Measurements from ENCODE around the gene P4HA2. TPM values are rescaled to one million over a fixed set of nuclear protein-coding genes. Genes with fewer than 3 reads are reported as not detected.
A peak's percentile ranks its signal among the peaks of the same experiment; 100 is the strongest.

Gene P4HA2
- total and polyA plus RNA-seq, 2 of the 8 experiments (the other 6 are each of a cell fraction or from before 2014, with no cell fraction given): 7.4 to 9.3 TPM

- no peaks in the 10 kb centered on the region for H3K9me3 ChIP-seq (ENCODE audit: insufficient read depth in 2 of 2, low read depth in 1 of 2, low read length in 1 of 2)
- H3K23me2 ChIP-seq (ENCODE audit: low read depth, low read length): no peaks in the 10 kb centered on the region
- H4K91ac ChIP-seq (replicated peaks; ENCODE audit: insufficient read length, low read length): no peak overlapping the region
- H2AFZ ChIP-seq (ENCODE audit: low read length): no peak overlapping the region
- no peak overlapping the region for H2BK12ac ChIP-seq (ENCODE audit: low read depth, low read length)
- no peaks in the 10 kb centered on the region for H3K79me2 ChIP-seq (ENCODE audit: control insufficient read depth in 1 of 2, insufficient read depth in 2 of 2, low read length in 2 of 2)
- no peak overlapping the region for H3K4me3 ChIP-seq (ENCODE audit: extremely low read depth in 1 of 4, insufficient read depth in 2 of 4, low read depth in 3 of 4, low read length in 4 of 4)
- no peak overlapping the region for H2BK120ac ChIP-seq (replicated peaks; ENCODE audit: low read depth, low read length)
- no peak overlapping the region for H3K18ac ChIP-seq (ENCODE audit: extremely low read depth, low read length)
- no peak overlapping the region for H3K27ac ChIP-seq (ENCODE audit: low read depth, low read length)
- FAIRE-seq: no peak
- no peaks in the 10 kb centered on the region; a peak in 1 of 8 replicates for H3K36me3 ChIP-seq (ENCODE audit: control insufficient read depth in 2 of 4, insufficient read depth in 4 of 4, low read length in 3 of 4)
- H3K9ac ChIP-seq (replicated peaks in 1 of 4; ENCODE audit: extremely low read depth in 1 of 4, low read depth in 3 of 4, low read length in 3 of 4): no peak overlapping the region
- no peak overlapping the region for H4K8ac ChIP-seq (ENCODE audit: extremely low read depth, insufficient read depth, low read length)
- WGBS, 2 experiments (ENCODE audit: extremely low coverage in 1 of 2, insufficient coverage in 1 of 2, insufficient read length in 1 of 2, insufficient replicate concordance in 2 of 2, low coverage in 1 of 2, low lambda C conversion rate in 2 of 2, missing lambda C conversion rate in 1 of 2): 87% methylated on average over 5 of the region's 5 CpGs; no CpG with 5 or more reads in 1 of the 2 experiments
- H3K14ac ChIP-seq (ENCODE audit: insufficient read length): no peak overlapping the region
- H2BK15ac ChIP-seq (ENCODE audit: low read length): 0 out of 2 replicates have a peak overlapping the region, but pooled peaks have one; percentile 16
- H3K4me1 ChIP-seq (replicated peaks in 1 of 4; ENCODE audit: control insufficient read depth in 3 of 4, insufficient read depth in 4 of 4, low read length in 3 of 4): peaks cover 0 to 5% (median 2%) of the 10 kb centered on the region in 4 experiments; a peak in 3 of 7 replicates
- no peaks in the 10 kb centered on the region for H3K79me1 ChIP-seq (ENCODE audit: low read depth, low read length)
- no peak overlapping the region for H2BK5ac ChIP-seq (ENCODE audit: low read depth, low read length)
- 0 out of 2 replicates have a peak overlapping the region, but pooled peaks have one; percentile 19 for H2AK5ac ChIP-seq (ENCODE audit: low read depth, low read length)
- no peak overlapping the region for H4K5ac ChIP-seq (ENCODE audit: insufficient read length, low read depth, low read length)
- H3K4me2 ChIP-seq (ENCODE audit: insufficient read depth in 1 of 2, low read depth in 2 of 2, low read length in 2 of 2): no peak overlapping the region
- no peaks in the 10 kb centered on the region for H3K27me3 ChIP-seq (replicated peaks in 1 of 4; ENCODE audit: control insufficient read depth in 3 of 4, extremely low read depth in 1 of 4, insufficient read depth in 3 of 4, low read length in 3 of 4)
- DNase-seq (ENCODE audit: low read depth in 1 of 2, low spot score in 2 of 2): no peak
- POLR2A ChIA-PET (ENCODE audit: partially characterized antibody): no interaction called here
- H3K23ac ChIP-seq (ENCODE audit: insufficient read length): no peak overlapping the region
- no peak overlapping the region for H3K4ac ChIP-seq (replicated peaks; ENCODE audit: insufficient read length, low read depth, low read length)
- no peaks in the 10 kb centered on the region for H4K20me1 ChIP-seq (replicated peaks in 1 of 2; ENCODE audit: control insufficient read depth in 1 of 2, insufficient read depth in 2 of 2, low read length in 2 of 2)
- H2BK20ac ChIP-seq (ENCODE audit: low read length): no peak overlapping the region
- CTCF ChIA-PET (ENCODE audit: partially characterized antibody): interaction anchor here (0.9 to 7.4 kb wide), 8 partner anchors 8 to 206 kb away, joined by 3 to 46 read pairs (median 4); no protein-coding TSS in a partner anchor
- no peak overlapping the region for H3K56ac ChIP-seq (replicated peaks; ENCODE audit: insufficient read length, low read depth, low read length)
- TF ChIP-seq MAFK (IDR thresholded peaks at IDR 0.05; ENCODE audit: low read depth, low read length) (no peak), HDAC6 (IDR thresholded peaks at IDR 0.05; ENCODE audit: low read depth, low read length) (no peak), EGR1 (IDR thresholded peaks at IDR 0.05; ENCODE audit: borderline replicate concordance, low read depth, low read length) (no peak), SIRT6 (IDR thresholded peaks at IDR 0.05; ENCODE audit: low read length) (no peak), POU5F1 (IDR thresholded peaks at IDR 0.05; ENCODE audit: low read depth, low read length) (no peak), SAP30 (IDR thresholded peaks at IDR 0.05; ENCODE audit: insufficient read depth, insufficient replicate concordance, low read length) (no peak), CBX5 (IDR thresholded peaks at IDR 0.05; ENCODE audit: low read depth, low read length) (no peak), TCF12 (IDR thresholded peaks at IDR 0.05; ENCODE audit: low read depth, low read length) (no peak), TAF1 (IDR thresholded peaks at IDR 0.05; ENCODE audit: low read depth, low read length) (no peak), EP300 (IDR thresholded peaks at IDR 0.05; ENCODE audit: borderline replicate concordance in 1 of 2, low read depth in 2 of 2, low read length in 2 of 2) (no peak), SIN3A (conservative IDR thresholded peaks at IDR 0.05 in 1 of 2, IDR thresholded peaks at IDR 0.05 in 1 of 2; ENCODE audit: low read depth in 1 of 2, low read length in 2 of 2) (no peak)
- TF ChIP-seq, protein P1, sequence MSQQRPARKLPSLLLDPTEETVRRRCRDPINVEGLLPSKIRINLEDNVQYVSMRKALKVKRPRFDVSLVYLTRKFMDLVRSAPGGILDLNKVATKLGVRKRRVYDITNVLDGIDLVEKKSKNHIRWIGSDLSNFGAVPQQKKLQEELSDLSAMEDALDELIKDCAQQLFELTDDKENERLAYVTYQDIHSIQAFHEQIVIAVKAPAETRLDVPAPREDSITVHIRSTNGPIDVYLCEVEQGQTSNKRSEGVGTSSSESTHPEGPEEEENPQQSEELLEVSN (IDR thresholded peaks at IDR 0.05): no peak
Measured at GRCh38 chr5:132205385-132206125, 22.1 kb downstream of the P4HA2 start.

Measured in H1 (cell line).